Measurements from ENCODE around the gene ERP29.

ERP29 gene

DNA sequence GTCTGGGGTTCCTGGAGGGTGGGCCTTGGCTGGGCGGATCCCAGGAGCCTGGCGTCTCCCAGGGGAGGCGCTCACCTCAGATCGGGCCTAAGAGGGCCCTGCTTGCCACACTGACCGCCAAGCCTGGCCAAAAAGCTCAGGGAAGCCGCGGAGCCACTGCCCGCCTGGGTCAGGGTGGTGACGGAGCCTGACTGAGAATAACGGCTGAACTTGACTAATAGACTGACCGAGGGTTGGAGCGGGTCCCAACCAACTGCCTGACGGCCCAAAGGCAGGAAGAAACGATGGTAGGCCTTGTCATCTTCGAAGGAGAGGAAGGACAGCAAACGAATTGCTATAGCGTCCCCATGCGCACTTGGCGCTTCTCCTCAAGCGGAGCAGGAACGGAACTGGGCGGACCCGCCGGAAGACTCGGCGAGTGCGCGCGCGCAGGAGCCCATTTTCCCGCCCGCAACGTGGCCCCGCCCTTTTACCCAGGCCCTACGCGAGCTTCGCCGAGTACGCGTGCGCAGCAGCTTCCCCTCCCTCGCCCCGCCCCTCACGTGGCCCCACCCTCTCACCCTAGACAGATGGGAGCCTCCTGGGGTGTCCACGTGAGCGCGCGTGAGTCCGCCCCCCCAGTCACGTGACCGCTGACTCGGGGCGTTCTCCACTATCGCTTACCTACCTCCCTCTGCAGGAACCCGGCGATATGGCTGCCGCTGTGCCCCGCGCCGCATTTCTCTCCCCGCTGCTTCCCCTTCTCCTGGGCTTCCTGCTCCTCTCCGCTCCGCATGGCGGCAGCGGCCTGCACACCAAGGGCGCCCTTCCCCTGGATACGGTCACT lies at the start of gene ERP29, which contains the start of gene TMEM116:
Gene ERP29, plus strand, starts transcription at position 652 of the 826 bp plus-strand sequence. Its CDS starts 40 bp downstream, at position 692.
Gene TMEM116, minus strand, starts transcription at position 391 of the 826 bp plus-strand sequence. CDS start 7,895 bp downstream, outside the sequence.
- H3K27me3 ChIP-seq (ENCODE audit: insufficient read depth, low read length): no peaks in the 10 kb centered on the region
- peak within 1 kb of the TSS; percentile 90 for H3K27ac ChIP-seq (ENCODE audit: low read depth, low read length)
- peaks cover 12% of the 10 kb centered on the region; the same call in 1 of the 2 replicates for H3K36me3 ChIP-seq (ENCODE audit: insufficient read depth, low read length)
- H3K79me2 ChIP-seq (ENCODE audit: control insufficient read depth, insufficient read depth, low read length, unreplicated experiment): peaks cover 50% of the 10 kb centered on the region
- peak within 1 kb of the TSS; percentile 96 for H2AFZ ChIP-seq (ENCODE audit: low read length, unreplicated experiment)
- H3K4me1 ChIP-seq (ENCODE audit: control insufficient read depth, insufficient read depth, low read length, unreplicated experiment): peaks cover 22% of the 10 kb centered on the region
- peak within 1 kb of the TSS; percentile 89 for H3K4me3 ChIP-seq (ENCODE audit: low read depth, low read length)

DNA sequence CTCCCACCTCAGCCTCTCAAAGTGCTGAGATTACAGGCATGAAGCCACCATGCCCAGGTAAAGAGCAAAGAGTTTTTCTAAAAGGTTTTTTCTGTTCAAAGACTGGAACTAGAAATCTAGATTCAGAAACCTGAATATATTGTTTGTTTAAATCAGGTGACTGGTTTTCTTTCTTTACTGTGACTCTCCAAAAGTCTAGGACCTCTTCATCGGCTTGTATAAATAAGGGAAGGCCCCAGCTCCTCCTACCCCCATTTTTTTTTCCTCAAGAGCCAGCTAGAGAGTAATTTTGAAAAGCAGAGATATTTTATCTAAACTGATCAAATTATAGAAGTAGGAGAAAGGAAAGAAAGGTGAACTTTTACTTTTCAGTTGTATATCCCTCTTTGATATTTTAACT lies 48.3 kb upstream of the ERP29 start:
- H3K36me3 ChIP-seq (ENCODE audit: insufficient read depth, low read length): no peaks in the 10 kb centered on the region
- no peaks in the 10 kb centered on the region for H3K79me2 ChIP-seq (ENCODE audit: control insufficient read depth, insufficient read depth, low read length, unreplicated experiment)
- no peak overlapping the region for H3K4me3 ChIP-seq (ENCODE audit: low read depth, low read length)
- H2AFZ ChIP-seq (ENCODE audit: low read length, unreplicated experiment): no peak overlapping the region
- no peaks in the 10 kb centered on the region for H3K27me3 ChIP-seq (ENCODE audit: insufficient read depth, low read length)
- H3K4me1 ChIP-seq (ENCODE audit: control insufficient read depth, insufficient read depth, low read length, unreplicated experiment): no peaks in the 10 kb centered on the region
- no peak overlapping the region for H3K27ac ChIP-seq (ENCODE audit: low read depth, low read length)

DNA sequence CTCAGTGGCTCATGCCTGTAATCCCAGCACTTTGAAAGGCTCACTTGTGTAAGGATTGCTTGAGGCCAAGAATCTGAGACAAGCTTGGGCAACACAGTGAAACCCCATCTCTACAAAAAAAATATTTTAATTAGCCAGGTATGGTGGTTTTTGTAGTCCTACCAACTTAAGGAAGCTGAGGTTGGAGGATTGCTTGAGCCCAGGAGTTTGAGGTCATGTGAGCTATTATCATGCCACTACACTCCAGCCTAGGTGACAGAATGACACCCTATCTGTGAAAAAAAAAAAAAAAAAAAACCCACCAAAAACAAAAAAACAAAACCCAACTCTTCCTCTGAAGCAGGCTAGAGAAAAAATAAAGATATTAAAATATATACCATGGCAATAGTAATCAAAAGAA lies 41.4 kb upstream of the ERP29 start:
- no peak overlapping the region for H2AFZ ChIP-seq (ENCODE audit: low read length, unreplicated experiment)
- no peaks in the 10 kb centered on the region for H3K27me3 ChIP-seq (ENCODE audit: insufficient read depth, low read length)
- 0 out of 2 replicates have a peak, but pooled peaks cover 2% of the 10 kb centered on the region for H3K36me3 ChIP-seq (ENCODE audit: insufficient read depth, low read length)
- peaks cover 5% of the 10 kb centered on the region for H3K4me1 ChIP-seq (ENCODE audit: control insufficient read depth, insufficient read depth, low read length, unreplicated experiment)
- H3K4me3 ChIP-seq (ENCODE audit: low read depth, low read length): no peak overlapping the region
- no peak overlapping the region for H3K27ac ChIP-seq (ENCODE audit: low read depth, low read length)
- H3K79me2 ChIP-seq (ENCODE audit: control insufficient read depth, insufficient read depth, low read length, unreplicated experiment): no peaks in the 10 kb centered on the region

DNA sequence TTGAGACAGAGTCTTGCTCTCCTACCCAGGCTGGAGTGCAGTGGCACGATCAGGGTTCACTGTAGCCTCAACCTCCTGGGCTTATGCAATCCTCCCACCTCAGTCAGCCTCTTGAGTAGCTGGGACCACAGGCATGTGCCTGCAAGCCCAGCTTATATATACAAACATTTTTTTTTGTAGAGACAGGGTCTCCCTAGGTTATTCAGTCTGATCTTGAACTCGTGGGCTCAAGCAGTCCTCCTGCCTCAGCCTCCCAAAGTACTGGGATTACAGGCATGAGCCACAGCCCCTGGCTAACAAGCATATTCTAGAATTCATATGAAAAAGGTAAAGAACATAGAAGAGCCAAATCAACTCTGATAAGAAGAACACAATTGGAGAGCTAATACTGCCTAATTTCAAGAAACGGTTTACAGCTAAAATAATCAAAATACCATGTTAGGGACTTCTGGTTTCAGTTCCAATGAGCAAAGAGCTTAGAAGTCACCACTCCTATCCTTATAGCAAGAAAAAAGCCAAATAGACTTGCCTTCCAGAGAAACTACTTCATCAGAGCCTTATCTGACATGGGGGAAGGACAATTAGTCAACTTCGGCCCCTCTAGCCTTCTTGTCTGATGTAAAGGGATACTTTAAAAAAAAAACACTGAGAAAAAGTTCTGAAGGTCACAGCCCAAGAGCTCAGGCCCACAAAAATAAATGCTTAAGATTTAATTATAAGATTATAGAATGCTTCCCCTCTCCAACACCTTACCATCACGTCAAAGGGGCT lies 37.9 kb upstream of the ERP29 start:
- Histone ChIP-seq H3K36me3 (ENCODE audit: insufficient read depth, low read length) (peaks cover 5% of the 10 kb centered on the region; the same call in 1 of the 2 replicates), H3K27me3 (ENCODE audit: insufficient read depth, low read length) (no peaks in the 10 kb centered on the region), H3K27ac (ENCODE audit: low read depth, low read length) (no peak overlapping the region), H3K4me1 (ENCODE audit: control insufficient read depth, insufficient read depth, low read length, unreplicated experiment) (peaks cover 6% of the 10 kb centered on the region), H3K4me3 (ENCODE audit: low read depth, low read length) (no peak overlapping the region), H2AFZ (ENCODE audit: low read length, unreplicated experiment) (no peak overlapping the region), H3K79me2 (ENCODE audit: control insufficient read depth, insufficient read depth, low read length, unreplicated experiment) (no peaks in the 10 kb centered on the region)

DNA sequence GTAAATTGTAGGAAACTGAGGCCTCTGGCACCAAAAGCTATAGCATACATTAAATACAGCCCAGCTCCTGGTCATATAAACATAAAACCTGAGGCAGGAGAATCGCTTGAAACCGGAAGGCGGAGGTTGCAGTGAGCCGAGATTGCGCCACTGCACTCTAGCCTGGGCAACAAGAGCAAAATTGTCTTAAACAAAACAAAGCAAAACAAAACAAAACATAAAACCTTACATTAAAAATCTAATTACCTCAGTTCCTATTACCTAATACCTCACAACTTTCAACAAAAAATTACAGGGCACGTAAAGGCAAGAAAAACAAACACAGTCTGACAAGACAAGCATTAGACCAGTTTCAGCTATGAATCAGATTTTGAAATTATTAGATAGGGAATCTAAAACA lies 36.9 kb upstream of the ERP29 start:
- H3K4me1 ChIP-seq (ENCODE audit: control insufficient read depth, insufficient read depth, low read length, unreplicated experiment): peaks cover 6% of the 10 kb centered on the region
- H3K27me3 ChIP-seq (ENCODE audit: insufficient read depth, low read length): no peaks in the 10 kb centered on the region
- H3K79me2 ChIP-seq (ENCODE audit: control insufficient read depth, insufficient read depth, low read length, unreplicated experiment): no peaks in the 10 kb centered on the region
- no peak overlapping the region for H2AFZ ChIP-seq (ENCODE audit: low read length, unreplicated experiment)
- peaks cover 5% of the 10 kb centered on the region; the same call in 1 of the 2 replicates for H3K36me3 ChIP-seq (ENCODE audit: insufficient read depth, low read length)
- no peak overlapping the region for H3K4me3 ChIP-seq (ENCODE audit: low read depth, low read length)
- H3K27ac ChIP-seq (ENCODE audit: low read depth, low read length): no peak overlapping the region

DNA sequence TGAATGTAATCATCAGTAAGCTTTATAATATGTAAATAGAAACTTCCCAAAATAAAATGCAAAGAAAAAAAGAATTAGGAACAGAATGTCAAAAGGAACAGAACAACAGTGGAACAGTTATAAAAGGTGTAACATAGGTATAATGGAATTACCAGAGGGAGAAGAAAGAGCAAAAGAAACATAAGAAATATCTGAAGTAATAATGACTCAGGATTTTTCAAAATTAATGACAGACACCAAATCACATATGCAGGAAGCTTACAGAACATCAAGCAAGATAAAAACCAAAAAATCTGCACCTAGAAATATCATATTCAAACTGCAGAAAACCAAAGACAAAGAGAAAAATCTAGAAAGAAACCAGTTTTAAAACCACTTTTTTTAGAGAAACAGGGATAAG lies 36.4 kb upstream of the ERP29 start:
- Histone ChIP-seq H3K36me3 (ENCODE audit: insufficient read depth, low read length) (peaks cover 5% of the 10 kb centered on the region; the same call in 1 of the 2 replicates), H3K79me2 (ENCODE audit: control insufficient read depth, insufficient read depth, low read length, unreplicated experiment) (no peaks in the 10 kb centered on the region), H2AFZ (ENCODE audit: low read length, unreplicated experiment) (no peak overlapping the region), H3K4me1 (ENCODE audit: control insufficient read depth, insufficient read depth, low read length, unreplicated experiment) (peaks cover 6% of the 10 kb centered on the region), H3K4me3 (ENCODE audit: low read depth, low read length) (no peak overlapping the region), H3K27ac (ENCODE audit: low read depth, low read length) (no peak overlapping the region), H3K27me3 (ENCODE audit: insufficient read depth, low read length) (no peaks in the 10 kb centered on the region)

DNA sequence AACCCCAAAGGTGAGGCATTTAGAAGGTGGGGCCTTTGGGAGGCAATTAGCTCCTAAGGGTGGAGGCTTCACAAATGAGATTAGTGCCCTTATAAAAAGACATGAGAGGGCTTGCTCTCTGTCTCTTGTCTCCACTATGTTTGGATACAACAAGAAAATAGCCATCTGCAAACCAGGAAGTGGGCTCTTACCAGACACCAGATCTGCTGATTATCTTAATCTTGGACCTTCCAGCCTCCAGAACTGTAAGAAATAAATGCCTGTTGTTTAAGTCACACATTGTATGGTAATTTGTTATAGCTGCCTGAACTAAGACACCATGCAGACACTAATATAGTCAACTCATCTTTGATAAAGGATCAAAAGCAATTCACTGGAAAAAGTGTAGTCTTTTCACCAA lies 34.7 kb upstream of the ERP29 start:
- H3K27ac ChIP-seq (ENCODE audit: low read depth, low read length): no peak overlapping the region
- H3K79me2 ChIP-seq (ENCODE audit: control insufficient read depth, insufficient read depth, low read length, unreplicated experiment): no peaks in the 10 kb centered on the region
- peaks cover 5% of the 10 kb centered on the region; the same call in 1 of the 2 replicates for H3K36me3 ChIP-seq (ENCODE audit: insufficient read depth, low read length)
- H3K4me3 ChIP-seq (ENCODE audit: low read depth, low read length): no peak overlapping the region
- H3K27me3 ChIP-seq (ENCODE audit: insufficient read depth, low read length): no peaks in the 10 kb centered on the region
- H3K4me1 ChIP-seq (ENCODE audit: control insufficient read depth, insufficient read depth, low read length, unreplicated experiment): peaks cover 6% of the 10 kb centered on the region
- H2AFZ ChIP-seq (ENCODE audit: low read length, unreplicated experiment): no peak overlapping the region

DNA sequence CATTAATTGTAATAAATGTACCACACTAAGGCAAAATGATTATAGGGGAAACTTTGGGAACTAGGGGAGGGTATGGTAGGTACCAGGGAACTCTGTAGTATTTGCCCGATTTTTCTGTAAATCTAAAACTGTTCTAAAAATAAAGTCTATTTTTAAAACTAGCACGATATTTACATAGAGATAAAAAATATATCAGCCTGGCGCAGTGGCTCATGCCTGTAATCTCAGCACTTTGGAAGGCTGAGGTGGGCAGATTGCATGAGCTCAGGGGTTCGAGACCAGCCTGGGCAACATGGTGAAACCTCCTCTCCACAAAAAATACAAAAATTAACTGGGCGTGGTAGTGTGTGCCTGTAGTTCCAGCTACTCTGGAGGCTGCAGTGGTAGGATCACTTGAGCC lies 32.6 kb upstream of the ERP29 start:
- H3K36me3 ChIP-seq (ENCODE audit: insufficient read depth, low read length): peaks cover 5% of the 10 kb centered on the region; the same call in 1 of the 2 replicates
- peaks cover 6% of the 10 kb centered on the region for H3K4me1 ChIP-seq (ENCODE audit: control insufficient read depth, insufficient read depth, low read length, unreplicated experiment)
- H3K4me3 ChIP-seq (ENCODE audit: low read depth, low read length): no peak overlapping the region
- no peaks in the 10 kb centered on the region for H3K79me2 ChIP-seq (ENCODE audit: control insufficient read depth, insufficient read depth, low read length, unreplicated experiment)
- no peaks in the 10 kb centered on the region for H3K27me3 ChIP-seq (ENCODE audit: insufficient read depth, low read length)
- H3K27ac ChIP-seq (ENCODE audit: low read depth, low read length): no peak overlapping the region
- H2AFZ ChIP-seq (ENCODE audit: low read length, unreplicated experiment): no peak overlapping the region

DNA sequence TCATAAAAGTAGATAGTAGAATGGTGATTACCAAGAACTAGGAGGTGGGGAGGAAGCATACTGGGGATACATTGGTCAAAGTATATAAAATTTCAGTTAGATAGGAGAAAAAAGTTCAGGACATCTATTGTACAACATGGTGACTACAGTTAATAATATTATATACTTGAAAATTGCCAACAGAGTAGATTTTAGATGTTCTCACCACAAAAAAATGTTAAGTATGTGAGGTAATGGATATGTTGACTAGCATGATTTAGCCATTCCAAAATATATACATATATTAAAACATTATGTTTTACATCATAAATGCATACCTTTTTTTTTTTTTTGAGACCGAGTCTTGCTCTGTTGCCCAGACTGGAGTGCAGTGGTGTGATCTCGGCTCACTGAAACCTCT lies 31.2 kb upstream of the ERP29 start:
- no peaks in the 10 kb centered on the region for H3K4me1 ChIP-seq (ENCODE audit: control insufficient read depth, insufficient read depth, low read length, unreplicated experiment)
- no peaks in the 10 kb centered on the region for H3K79me2 ChIP-seq (ENCODE audit: control insufficient read depth, insufficient read depth, low read length, unreplicated experiment)
- H2AFZ ChIP-seq (ENCODE audit: low read length, unreplicated experiment): no peak overlapping the region
- peaks cover 5% of the 10 kb centered on the region; the same call in 1 of the 2 replicates for H3K36me3 ChIP-seq (ENCODE audit: insufficient read depth, low read length)
- no peak overlapping the region for H3K27ac ChIP-seq (ENCODE audit: low read depth, low read length)
- H3K27me3 ChIP-seq (ENCODE audit: insufficient read depth, low read length): no peaks in the 10 kb centered on the region
- H3K4me3 ChIP-seq (ENCODE audit: low read depth, low read length): no peak overlapping the region

DNA sequence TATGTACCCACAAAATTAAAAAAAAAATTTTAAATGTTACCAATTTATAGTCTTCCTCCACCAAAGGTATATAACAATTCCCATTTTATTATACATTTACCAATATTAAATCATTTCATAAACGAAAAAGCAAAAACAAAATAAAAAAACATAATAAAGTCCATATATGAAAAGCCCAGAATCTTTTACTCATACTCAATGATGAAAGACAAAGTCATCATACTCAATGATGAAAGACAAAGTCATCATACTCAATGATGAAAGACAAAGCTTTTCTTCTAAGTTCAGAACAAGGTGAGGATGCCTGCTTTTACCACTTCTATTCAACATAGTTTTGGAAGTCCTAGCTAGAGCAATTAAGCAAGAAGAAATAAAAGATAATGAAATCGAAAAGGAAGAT lies 28.4 kb upstream of the ERP29 start:
- no peak overlapping the region for H2AFZ ChIP-seq (ENCODE audit: low read length, unreplicated experiment)
- H3K36me3 ChIP-seq (ENCODE audit: insufficient read depth, low read length): no peaks in the 10 kb centered on the region
- no peaks in the 10 kb centered on the region for H3K27me3 ChIP-seq (ENCODE audit: insufficient read depth, low read length)
- H3K79me2 ChIP-seq (ENCODE audit: control insufficient read depth, insufficient read depth, low read length, unreplicated experiment): no peaks in the 10 kb centered on the region
- H3K4me1 ChIP-seq (ENCODE audit: control insufficient read depth, insufficient read depth, low read length, unreplicated experiment): no peaks in the 10 kb centered on the region
- H3K27ac ChIP-seq (ENCODE audit: low read depth, low read length): no peak overlapping the region
- H3K4me3 ChIP-seq (ENCODE audit: low read depth, low read length): no peak overlapping the region
